Spinal cord (tissue), 10 donors: Measurements from ENCODE around the gene UNK. TPM values are rescaled to one million over a fixed set of nuclear protein-coding genes. Genes with fewer than 3 reads are reported as not detected.

Experiments
- DNase-seq, 6 donors: peaks; one replicate each; pipeline versions ENCODE4 v3.0.0 to v3.0.0-alpha.2; 2013 to 2015; ENCODE audit warnings: low spot score in 6 of 6, low read depth in 4 of 6
- H3K27ac ChIP-seq: one replicate; pipeline ENCODE4 v1.5.1; 2013; ENCODE audit warnings: low read depth, low read length, control low read depth
- H3K27me3 ChIP-seq: one replicate; pipeline ENCODE4 v1.6.1; 2013; ENCODE audit warnings: low read length; ENCODE audit not compliant: control insufficient read depth, insufficient read depth
- H3K36me3 ChIP-seq: one replicate; pipeline ENCODE4 v1.6.1; 2013; ENCODE audit warnings: low read length; ENCODE audit not compliant: control insufficient read depth, insufficient read depth
- H3K4me1 ChIP-seq: one replicate; pipeline ENCODE4 v1.6.1; 2013; ENCODE audit warnings: low read length; ENCODE audit not compliant: control insufficient read depth, insufficient read depth
- H3K4me3 ChIP-seq: one replicate; pipeline ENCODE4 v1.5.1; 2013; ENCODE audit warnings: low read depth, low read length, control low read depth
- H3K9me3 ChIP-seq: one replicate; pipeline ENCODE4 v1.6.1; 2013; ENCODE audit warnings: low read length; ENCODE audit not compliant: control insufficient read depth, insufficient read depth
- WGBS: methylation state at CpG from one replicate; pipeline ENCODE4 v1.1.5; 2013; ENCODE audit warnings: missing lambda C conversion rate; ENCODE audit not compliant: insufficient coverage; 5-methylcytosine and 5-hydroxymethylcytosine counted together
- polyA plus RNA-seq, 2 donors: library from polyadenylated mRNA; unstranded; fragments of 120-200 nt; gene quantifications; one replicate each; pipeline ENCODE4 v1.2.1, GENCODE V29; 2013; ENCODE audit not compliant: insufficient read length in 2 of 2
- total RNA-seq, 2 donors: library from RNA; depleted of rRNA in 1 of 2; stranded (reverse); fragments of 120-200 nt in 1 of 2; fragments of >200 nt in 1 of 2; gene quantifications; one replicate each; pipeline versions ENCODE4 v1.2.3 to v1.2.4, GENCODE V29; 2013 to 2014
- donor health status: healthy.

UNK gene
- total and polyA plus RNA-seq, 4 donors = 28.9 to 54.8 (median 37.5) TPM

- Histone ChIP-seq H3K27me3 (no peaks in the 10 kb centered on the region), H3K27ac (peak overlapping the region; percentile 64), H3K36me3 (peaks cover 81% of the 10 kb centered on the region), H3K4me1 (peaks cover 74% of the 10 kb centered on the region), H3K4me3 (no peak overlapping the region), H3K9me3 (no peaks in the 10 kb centered on the region)
- 93% methylated on average over 6 of the region's 12 CpGs for WGBS
- no peak for DNase-seq
Observed at GRCh38 chr17:75825748-75826370, 41.3 kb downstream of the UNK start.

GRCh38 chr17:75826561-75827307 lies 42.1 kb downstream of the UNK start:
- DNase-seq = no peak
- Histone ChIP-seq H3K9me3 (no peaks in the 10 kb centered on the region), H3K36me3 (peaks cover 76% of the 10 kb centered on the region), H3K4me3 (no peak overlapping the region), H3K4me1 (peaks cover 71% of the 10 kb centered on the region), H3K27me3 (no peaks in the 10 kb centered on the region), H3K27ac (peak overlapping the region; percentile 94)
- WGBS = 56% methylated on average over 10 of the region's 14 CpGs

- Histone ChIP-seq H3K4me3 (peak overlapping the region; percentile 41), H3K27me3 (no peaks in the 10 kb centered on the region), H3K36me3 (peaks cover 69% of the 10 kb centered on the region), H3K27ac (peak overlapping the region; percentile 94), H3K9me3 (no peaks in the 10 kb centered on the region), H3K4me1 (peaks cover 64% of the 10 kb centered on the region)
- 9% methylated on average over 20 of the region's 21 CpGs for WGBS
- DNase-seq = peak; percentile 50 to 94 (median 74)
Observed at GRCh38 chr17:75827308-75828075, 42.9 kb downstream of the UNK start.

GRCh38 chr17:75828076-75828400 lies 43.4 kb downstream of the UNK start:
- DNase-seq = no peak
- 38% methylated on average over 10 of the region's 11 CpGs for WGBS
- H3K27me3 ChIP-seq = no peaks in the 10 kb centered on the region
- no peaks in the 10 kb centered on the region for H3K9me3 ChIP-seq
- peak overlapping the region; percentile 94 for H3K27ac ChIP-seq
- H3K4me1 ChIP-seq = peaks cover 61% of the 10 kb centered on the region
- peak overlapping the region; percentile 41 for H3K4me3 ChIP-seq
- H3K36me3 ChIP-seq = peaks cover 69% of the 10 kb centered on the region

- peaks cover 61% of the 10 kb centered on the region for H3K4me1 ChIP-seq
- no peak for DNase-seq
- no peak overlapping the region for H3K4me3 ChIP-seq
- WGBS = 86% methylated on average over 19 of the region's 19 CpGs
- no peaks in the 10 kb centered on the region for H3K27me3 ChIP-seq
- no peaks in the 10 kb centered on the region for H3K9me3 ChIP-seq
- peaks cover 63% of the 10 kb centered on the region for H3K36me3 ChIP-seq
- H3K27ac ChIP-seq = peak overlapping the region; percentile 94
Observed at GRCh38 chr17:75828741-75829140, 44.1 kb downstream of the UNK start.

- peaks cover 60% of the 10 kb centered on the region for H3K36me3 ChIP-seq
- no peaks in the 10 kb centered on the region for H3K27me3 ChIP-seq
- H3K27ac ChIP-seq = no peak overlapping the region
- 78% methylated on average over 6 of the region's 7 CpGs for WGBS
- H3K4me1 ChIP-seq = peaks cover 64% of the 10 kb centered on the region
- no peak for DNase-seq
- H3K9me3 ChIP-seq = no peaks in the 10 kb centered on the region
- H3K4me3 ChIP-seq = no peak overlapping the region
Observed at GRCh38 chr17:75829747-75830146, 45.1 kb downstream of the UNK start.

- WGBS = 51% methylated on average over 24 of the region's 27 CpGs
- peak in 1 of 6 donors; percentile 23 for DNase-seq
- H3K9me3 ChIP-seq = no peaks in the 10 kb centered on the region
- peaks cover 65% of the 10 kb centered on the region for H3K4me1 ChIP-seq
- H3K27ac ChIP-seq = no peak overlapping the region
- H3K4me3 ChIP-seq = no peak overlapping the region
- peaks cover 55% of the 10 kb centered on the region for H3K36me3 ChIP-seq
- H3K27me3 ChIP-seq = no peaks in the 10 kb centered on the region
Observed at GRCh38 chr17:75830164-75831031, 45.8 kb downstream of the UNK start.

GRCh38 chr17:75831032-75831571 lies 46.5 kb downstream of the UNK start:
- no peak for DNase-seq
- Histone ChIP-seq H3K4me1 (peaks cover 66% of the 10 kb centered on the region), H3K27ac (no peak overlapping the region), H3K9me3 (no peaks in the 10 kb centered on the region), H3K4me3 (no peak overlapping the region), H3K36me3 (peaks cover 51% of the 10 kb centered on the region), H3K27me3 (no peaks in the 10 kb centered on the region)
- 94% methylated on average over 4 of the region's 15 CpGs for WGBS

GRCh38 chr17:75832164-75832651 lies 47.6 kb downstream of the UNK start:
- Histone ChIP-seq H3K9me3 (no peaks in the 10 kb centered on the region), H3K36me3 (peaks cover 48% of the 10 kb centered on the region), H3K27ac (no peak overlapping the region), H3K4me3 (no peak overlapping the region), H3K27me3 (no peaks in the 10 kb centered on the region), H3K4me1 (peaks cover 56% of the 10 kb centered on the region)
- DNase-seq = no peak
- 81% methylated on average over 10 of the region's 10 CpGs for WGBS
